Measurements from ENCODE around the gene MICA.

- TF ChIP-seq EZH2phosphoT487 (IDR thresholded peaks at IDR 0.05; ENCODE audit: borderline replicate concordance, low read length) (no peak), CTCF (conservative IDR thresholded peaks at IDR 0.05; ENCODE audit: low read depth, low read length) (no peak)
These were observed 48.4 kb upstream of the MICA start for GRCh38 chr6:31354864-31355582.
